Measurements from ENCODE around the gene NCS1.

- TF ChIP-seq, protein P1, sequence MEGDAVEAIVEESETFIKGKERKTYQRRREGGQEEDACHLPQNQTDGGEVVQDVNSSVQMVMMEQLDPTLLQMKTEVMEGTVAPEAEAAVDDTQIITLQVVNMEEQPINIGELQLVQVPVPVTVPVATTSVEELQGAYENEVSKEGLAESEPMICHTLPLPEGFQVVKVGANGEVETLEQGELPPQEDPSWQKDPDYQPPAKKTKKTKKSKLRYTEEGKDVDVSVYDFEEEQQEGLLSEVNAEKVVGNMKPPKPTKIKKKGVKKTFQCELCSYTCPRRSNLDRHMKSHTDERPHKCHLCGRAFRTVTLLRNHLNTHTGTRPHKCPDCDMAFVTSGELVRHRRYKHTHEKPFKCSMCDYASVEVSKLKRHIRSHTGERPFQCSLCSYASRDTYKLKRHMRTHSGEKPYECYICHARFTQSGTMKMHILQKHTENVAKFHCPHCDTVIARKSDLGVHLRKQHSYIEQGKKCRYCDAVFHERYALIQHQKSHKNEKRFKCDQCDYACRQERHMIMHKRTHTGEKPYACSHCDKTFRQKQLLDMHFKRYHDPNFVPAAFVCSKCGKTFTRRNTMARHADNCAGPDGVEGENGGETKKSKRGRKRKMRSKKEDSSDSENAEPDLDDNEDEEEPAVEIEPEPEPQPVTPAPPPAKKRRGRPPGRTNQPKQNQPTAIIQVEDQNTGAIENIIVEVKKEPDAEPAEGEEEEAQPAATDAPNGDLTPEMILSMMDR (conservative IDR thresholded peaks at IDR 0.05): no peak
- TF ChIP-seq ZFX (IDR thresholded peaks at IDR 0.05): no peak
Observed at GRCh38 chr9:130213911-130214761, 41.9 kb downstream of the NCS1 start.

Measured in C4-2B (cell line).